ENCODE measurements around the gene COX7A2.
A peak's percentile ranks its signal among the peaks of the same experiment; 100 is the strongest.

GRCh38 chr6:75204959-75205775 lies 38.4 kb downstream of the COX7A2 start:
- no peak for TF ChIP-seq CTCF (IDR thresholded peaks at IDR 0.05)
- peak in 1 of 2 donors; percentile 14 for TF ChIP-seq POLR2A (IDR thresholded peaks at IDR 0.05)

All from uterus (tissue), 2 donors.